Right atrium auricular region (tissue), 2 donors: Measurements from ENCODE around the gene ADGRG6. TPM values are rescaled to one million over a fixed set of nuclear protein-coding genes. Genes with fewer than 3 reads are reported as not detected.

Experiments used
- DNase-seq: peaks from one replicate; pipeline ENCODE4 v3.0.0-alpha.2; 2019; ENCODE audit warnings: low spot score
- H3K27ac ChIP-seq, 2 donors: fragments of 200-600 bp; sonication (generic); 1 replicate in 1 of 2; 2 replicates in 1 of 2; pipeline ENCODE4 v1.5.1; 2016 to 2019
- H3K27me3 ChIP-seq, 2 donors: fragments of 200-600 bp; sonication (generic); one replicate each; pipeline versions ENCODE4 v1.5.1 to v1.6.0; 2017 to 2019
- H3K36me3 ChIP-seq: fragments of 200-600 bp; sonication (generic); one replicate; pipeline ENCODE4 v1.5.1; 2016
- H3K4me1 ChIP-seq, 2 donors: fragments of 200-600 bp; sonication (generic); one replicate each; pipeline versions ENCODE4 v1.5.1 to v1.6.0; 2017 to 2019
- H3K4me3 ChIP-seq, 2 donors: fragments of 200-600 bp; sonication (generic); 1 replicate in 1 of 2; 2 replicates in 1 of 2; pipeline ENCODE4 v1.5.1; 2017 to 2019; ENCODE audit warnings: mild to moderate bottlenecking in 1 of 2, moderate library complexity in 1 of 2
- H3K9me3 ChIP-seq, 2 donors: fragments of 200-600 bp; sonication (generic); one replicate each; pipeline ENCODE4 v1.5.1; 2019
- CTCF ChIP-seq, 2 donors: fragments of 200-600 bp; sonication (generic); IDR thresholded peaks; one replicate each; pipeline ENCODE4 v1.5.1; 2019; ENCODE audit warnings: antibody characterized with exemption in 2 of 2
- total RNA-seq, 2 donors: library from RNA; depleted of rRNA; stranded (reverse); fragments of >200 nt; gene quantifications; one replicate each; pipeline ENCODE4 v1.1.0, GENCODE V29; 2016

Gene ADGRG6
- total RNA-seq, 2 donors from 2014 or later, result 9.2 to 20.6 TPM

GRCh38 chr6:142262231-142262630 lies 39.6 kb upstream of the ADGRG6 start:
- Histone ChIP-seq H3K36me3 (no peaks in the 10 kb centered on the region), H3K4me3 (no peak overlapping the region), H3K27me3 (no peaks in the 10 kb centered on the region), H3K9me3 (no peaks in the 10 kb centered on the region), H3K4me1 (no peaks in the 10 kb centered on the region), H3K27ac (no peak overlapping the region)
- TF ChIP-seq CTCF (IDR thresholded peaks at IDR 0.05), result no peak
- no peak for DNase-seq

- DNase-seq, result no peak
- no peaks in the 10 kb centered on the region for H3K36me3 ChIP-seq
- no peaks in the 10 kb centered on the region for H3K9me3 ChIP-seq
- peaks cover 0 to 2% of the 10 kb centered on the region in 2 donors for H3K27me3 ChIP-seq
- H3K4me1 ChIP-seq, result no peaks in the 10 kb centered on the region
- no peak for TF ChIP-seq CTCF (IDR thresholded peaks at IDR 0.05)
- no peak overlapping the region for H3K4me3 ChIP-seq
- H3K27ac ChIP-seq, result no peak overlapping the region
These were observed 36.3 kb upstream of the ADGRG6 start for GRCh38 chr6:142265476-142265875.

- H3K36me3 ChIP-seq, result no peaks in the 10 kb centered on the region
- TF ChIP-seq CTCF (IDR thresholded peaks at IDR 0.05), result no peak
These were observed 35.7 kb upstream of the ADGRG6 start for GRCh38 chr6:142266060-142266459.

GRCh38 chr6:142271476-142271875 lies 30.3 kb upstream of the ADGRG6 start:
- H3K4me1 ChIP-seq, result no peaks in the 10 kb centered on the region
- H3K27ac ChIP-seq, result no peak overlapping the region
- DNase-seq, result no peak
- no peak for TF ChIP-seq CTCF (IDR thresholded peaks at IDR 0.05)
- H3K27me3 ChIP-seq, result peaks cover 0 to 2% of the 10 kb centered on the region in 2 donors
- no peaks in the 10 kb centered on the region for H3K36me3 ChIP-seq
- H3K4me3 ChIP-seq, result no peak overlapping the region
- no peaks in the 10 kb centered on the region for H3K9me3 ChIP-seq

More at GRCh38 chr6:142266060-142266459, 35.7 kb upstream of the ADGRG6 start:
- Histone ChIP-seq H3K4me1 (no peaks in the 10 kb centered on the region), H3K4me3 (no peak overlapping the region), H3K27me3 (peaks cover 0 to 2% of the 10 kb centered on the region in 2 donors), H3K9me3 (no peaks in the 10 kb centered on the region), H3K27ac (no peak overlapping the region)
- no peak for DNase-seq

- no peak for DNase-seq
- TF ChIP-seq CTCF (IDR thresholded peaks at IDR 0.05), result no peak
- Histone ChIP-seq H3K4me1 (no peaks in the 10 kb centered on the region), H3K4me3 (no peak overlapping the region), H3K27me3 (no peaks in the 10 kb centered on the region), H3K27ac (no peak overlapping the region), H3K36me3 (no peaks in the 10 kb centered on the region), H3K9me3 (no peaks in the 10 kb centered on the region)
These were observed 27.2 kb upstream of the ADGRG6 start for GRCh38 chr6:142274656-142275055.

GRCh38 chr6:142275236-142276006 lies 26.4 kb upstream of the ADGRG6 start:
- Histone ChIP-seq H3K9me3 (peaks cover 0 to 2% of the 10 kb centered on the region in 2 donors), H3K27me3 (no peaks in the 10 kb centered on the region), H3K27ac (no peak overlapping the region), H3K4me1 (no peaks in the 10 kb centered on the region), H3K36me3 (no peaks in the 10 kb centered on the region), H3K4me3 (no peak overlapping the region)
- TF ChIP-seq CTCF (IDR thresholded peaks at IDR 0.05), result no peak
- no peak for DNase-seq
